ENCODE measurements around the gene ASNSD1.

- no peak for TF ChIP-seq EZH2 (IDR thresholded peaks at IDR 0.05; ENCODE audit: insufficient read depth, low read length)
- TF ChIP-seq CTCF (IDR thresholded peaks at IDR 0.05; ENCODE audit: insufficient read depth, low read depth, low read length), result no peak
Measured at GRCh38 chr2:189684811-189685210, 23.6 kb downstream of the ASNSD1 start.

Data from astrocyte (in vitro differentiated cells and primary cell).